ENCODE measurements around the gene RPL28. TPM values are rescaled to one million over a fixed set of nuclear protein-coding genes. Genes with fewer than 3 reads are reported as not detected.

Gene RPL28
- total and polyA plus RNA-seq, 2 of the 13 experiments (the other 11 are each of a cell fraction or from before 2014, with no cell fraction given), result 105 to 420 TPM

DNA sequence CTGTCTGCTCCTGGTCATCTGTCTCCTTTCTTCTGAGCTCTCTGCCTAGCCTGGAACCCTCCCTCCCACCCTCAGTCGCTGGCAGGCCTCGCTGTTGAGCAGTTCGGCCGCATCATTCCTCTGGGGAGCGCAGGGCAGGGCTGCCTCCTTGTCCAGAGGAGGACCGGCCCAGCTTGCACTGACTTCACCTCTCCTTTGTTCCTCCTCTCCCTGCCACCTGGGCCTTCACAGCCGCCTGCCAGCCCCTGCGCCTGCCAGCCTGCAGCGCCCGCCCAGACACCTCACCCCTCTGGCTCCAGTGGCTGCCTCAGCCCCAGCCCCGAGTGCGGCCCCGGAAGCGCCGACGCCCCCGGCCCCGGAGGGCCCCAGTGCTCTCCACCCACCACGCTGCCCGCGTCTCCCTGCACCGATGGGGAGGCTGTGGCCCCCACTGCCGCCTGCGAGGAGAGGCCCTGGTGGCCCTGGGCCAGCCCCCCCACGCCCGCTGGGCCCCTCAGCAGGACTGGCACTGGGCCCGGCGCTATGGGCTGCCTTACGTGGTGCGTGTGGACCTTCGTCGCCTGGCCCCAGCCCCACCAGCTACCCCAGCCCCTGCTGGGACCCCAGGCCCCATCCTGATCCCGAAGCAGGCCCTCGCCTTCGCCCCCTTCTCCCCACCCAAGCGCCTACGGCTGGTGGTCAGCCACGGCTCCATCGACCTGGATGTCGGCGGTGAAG is 38.8 kb upstream of the RPL28 start:
- peaks cover 3 to 5% of the 10 kb centered on the region in 2 experiments; a peak in 4 of 5 replicates for H3K27me3 ChIP-seq (ENCODE audit: control insufficient read depth in 1 of 2, insufficient read depth in 2 of 2, low read length in 2 of 2)
- no TSS peak for BruUV-seq (replicated peaks)
- H3K4me2 ChIP-seq (ENCODE audit: low read depth, low read length), result no peak overlapping the region
- no peaks in the 10 kb centered on the region for H3K9me3 ChIP-seq (ENCODE audit: low read length)
- H2AFZ ChIP-seq (ENCODE audit: low read length), result no peak overlapping the region
- no peaks in the 10 kb centered on the region for H4K20me1 ChIP-seq (ENCODE audit: insufficient read depth, low read length)
- ATAC-seq (no peak), DNase-seq (ENCODE audit: low spot score) (no peak), FAIRE-seq (no peak)
- POLR2A ChIA-PET, result no interaction called here
- no peaks in the 10 kb centered on the region for H3K79me2 ChIP-seq (ENCODE audit: insufficient read depth, low read length)
- WGBS (ENCODE audit: low lambda C conversion rate), result 94% methylated on average over 15 of the region's 41 CpGs
- intact Hi-C loops (cut with micrococcal nuclease; ENCODE audit: unreplicated experiment), result no loop called here
- no peak overlapping the region for H3K4me3 ChIP-seq (replicated peaks in 1 of 3; ENCODE audit: insufficient read depth in 1 of 3, low read depth in 2 of 3, low read length in 3 of 3)
- CTCF ChIA-PET (ENCODE audit: low intra/inter-chr PET ratio, low total read pairs), result no interaction called here
- H3K4me1 ChIP-seq (ENCODE audit: insufficient read depth, low read length), result no peaks in the 10 kb centered on the region
- in situ Hi-C loops (cut with HindIII; ENCODE audit: extremely low pct_ligation_motif_present, low pct_unique_long_range_greater_than_20kb), result no loop called here
- peaks cover 2 to 7% of the 10 kb centered on the region in 2 experiments; a peak in 3 of 5 replicates for H3K36me3 ChIP-seq (replicated peaks in 1 of 2; ENCODE audit: control insufficient read depth in 1 of 2, insufficient read depth in 2 of 2, low read length in 2 of 2)
- H3K27ac ChIP-seq (ENCODE audit: extremely low read length, insufficient read depth, low read length), result no peak overlapping the region
- no peak overlapping the region for H3K9ac ChIP-seq (ENCODE audit: insufficient read depth, low read depth, low read length)
- TF ChIP-seq, protein P1, sequence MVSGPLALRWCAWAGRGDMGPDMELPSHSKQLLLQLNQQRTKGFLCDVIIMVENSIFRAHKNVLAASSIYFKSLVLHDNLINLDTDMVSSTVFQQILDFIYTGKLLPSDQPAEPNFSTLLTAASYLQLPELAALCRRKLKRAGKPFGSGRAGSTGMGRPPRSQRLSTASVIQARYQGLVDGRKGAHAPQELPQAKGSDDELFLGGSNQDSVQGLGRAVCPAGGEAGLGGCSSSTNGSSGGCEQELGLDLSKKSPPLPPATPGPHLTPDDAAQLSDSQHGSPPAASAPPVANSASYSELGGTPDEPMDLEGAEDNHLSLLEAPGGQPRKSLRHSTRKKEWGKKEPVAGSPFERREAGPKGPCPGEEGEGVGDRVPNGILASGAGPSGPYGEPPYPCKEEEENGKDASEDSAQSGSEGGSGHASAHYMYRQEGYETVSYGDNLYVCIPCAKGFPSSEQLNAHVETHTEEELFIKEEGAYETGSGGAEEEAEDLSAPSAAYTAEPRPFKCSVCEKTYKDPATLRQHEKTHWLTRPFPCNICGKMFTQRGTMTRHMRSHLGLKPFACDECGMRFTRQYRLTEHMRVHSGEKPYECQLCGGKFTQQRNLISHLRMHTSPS (CRISPR knock-in tag; IDR thresholded peaks at IDR 0.05; ENCODE audit: low read depth), result no peak
- TF ChIP-seq, protein P2, sequence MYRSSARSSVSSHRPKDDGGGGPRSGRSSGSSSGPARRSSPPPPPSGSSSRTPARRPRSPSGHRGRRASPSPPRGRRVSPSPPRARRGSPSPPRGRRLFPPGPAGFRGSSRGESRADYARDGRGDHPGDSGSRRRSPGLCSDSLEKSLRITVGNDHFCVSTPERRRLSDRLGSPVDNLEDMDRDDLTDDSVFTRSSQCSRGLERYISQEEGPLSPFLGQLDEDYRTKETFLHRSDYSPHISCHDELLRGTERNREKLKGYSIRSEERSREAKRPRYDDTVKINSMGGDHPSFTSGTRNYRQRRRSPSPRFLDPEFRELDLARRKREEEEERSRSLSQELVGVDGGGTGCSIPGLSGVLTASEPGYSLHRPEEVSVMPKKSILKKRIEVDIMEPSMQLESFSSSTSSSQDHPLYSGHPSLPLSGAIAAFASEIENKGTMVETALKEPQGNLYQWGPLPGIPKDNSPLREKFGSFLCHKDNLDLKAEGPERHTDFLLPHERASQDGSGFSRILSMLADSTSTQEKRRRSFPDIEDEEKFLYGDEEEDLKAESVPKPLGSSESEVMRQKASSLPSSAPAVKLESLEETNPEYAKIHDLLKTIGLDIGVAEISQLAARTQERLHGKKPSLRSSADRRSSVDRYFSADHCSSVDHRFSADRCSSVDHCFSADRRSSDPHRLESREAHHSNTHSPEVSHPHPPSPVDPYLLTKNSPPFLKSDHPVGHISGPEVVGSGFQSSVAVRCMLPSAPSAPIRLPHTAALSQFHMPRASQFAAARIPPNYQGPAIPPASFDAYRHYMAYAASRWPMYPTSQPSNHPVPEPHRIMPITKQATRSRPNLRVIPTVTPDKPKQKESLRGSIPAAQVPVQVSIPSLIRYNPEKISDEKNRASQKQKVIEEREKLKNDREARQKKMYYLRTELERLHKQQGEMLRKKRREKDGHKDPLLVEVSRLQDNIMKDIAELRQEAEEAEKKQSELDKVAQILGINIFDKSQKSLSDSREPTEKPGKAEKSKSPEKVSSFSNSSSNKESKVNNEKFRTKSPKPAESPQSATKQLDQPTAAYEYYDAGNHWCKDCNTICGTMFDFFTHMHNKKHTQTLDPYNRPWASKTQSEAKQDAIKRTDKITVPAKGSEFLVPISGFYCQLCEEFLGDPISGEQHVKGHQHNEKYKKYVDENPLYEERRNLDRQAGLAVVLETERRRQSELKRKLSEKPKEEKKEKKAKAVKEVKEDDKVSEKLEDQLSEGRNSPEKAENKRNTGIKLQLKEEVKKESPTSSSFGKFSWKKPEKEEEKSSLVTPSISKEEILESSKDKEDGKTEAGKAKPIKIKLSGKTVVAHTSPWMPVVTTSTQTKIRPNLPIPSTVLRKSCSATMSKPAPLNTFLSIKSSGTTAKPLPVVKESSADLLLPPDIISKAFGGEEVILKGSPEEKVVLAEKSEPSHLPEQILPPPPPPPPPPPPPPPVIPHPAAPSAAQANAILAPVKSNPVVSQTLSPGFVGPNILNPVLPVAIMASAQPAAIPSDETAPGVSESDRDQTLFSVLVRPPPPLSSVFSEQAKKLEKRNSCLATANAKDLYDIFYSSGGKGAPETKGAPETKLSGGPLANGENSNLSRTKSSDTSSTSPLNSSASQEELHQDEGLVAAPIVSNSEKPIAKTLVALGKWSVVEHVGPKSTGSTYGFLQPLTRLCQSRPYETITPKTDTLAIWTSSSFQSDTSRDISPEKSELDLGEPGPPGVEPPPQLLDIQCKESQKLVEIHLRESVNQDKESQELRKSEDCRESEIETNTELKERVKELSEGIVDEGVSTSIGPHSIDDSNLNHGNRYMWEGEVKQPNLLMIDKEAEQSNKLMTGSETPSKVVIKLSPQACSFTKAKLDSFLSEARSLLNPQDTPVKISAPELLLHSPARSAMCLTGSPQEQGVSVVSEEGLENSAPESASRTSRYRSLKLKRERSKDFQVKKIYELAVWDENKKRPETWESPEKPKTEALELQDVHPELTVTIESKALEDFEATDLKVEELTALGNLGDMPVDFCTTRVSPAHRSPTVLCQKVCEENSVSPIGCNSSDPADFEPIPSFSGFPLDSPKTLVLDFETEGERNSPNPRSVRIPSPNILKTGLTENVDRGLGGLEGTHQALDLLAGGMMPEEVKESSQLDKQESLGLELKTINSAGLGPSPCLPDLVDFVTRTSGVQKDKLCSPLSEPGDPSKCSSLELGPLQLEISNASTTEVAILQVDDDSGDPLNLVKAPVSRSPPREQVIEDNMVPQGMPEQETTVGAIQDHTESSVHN (CRISPR knock-in tag; IDR thresholded peaks at IDR 0.05), result no peak
- no peak for TF ChIP-seq TEAD3 (CRISPR knock-in tag; optimal IDR thresholded peaks at IDR 0.05; ENCODE audit: borderline replicate concordance)
- TF ChIP-seq PCBP2 (optimal IDR thresholded peaks at IDR 0.05; ENCODE audit: low read depth, low read length, poor library complexity, severe bottlenecking), result no peak
- TF ChIP-seq SAP130 (CRISPR knock-in tag; IDR thresholded peaks at IDR 0.05; ENCODE audit: low read depth), result no peak
- TF ChIP-seq, protein P3, sequence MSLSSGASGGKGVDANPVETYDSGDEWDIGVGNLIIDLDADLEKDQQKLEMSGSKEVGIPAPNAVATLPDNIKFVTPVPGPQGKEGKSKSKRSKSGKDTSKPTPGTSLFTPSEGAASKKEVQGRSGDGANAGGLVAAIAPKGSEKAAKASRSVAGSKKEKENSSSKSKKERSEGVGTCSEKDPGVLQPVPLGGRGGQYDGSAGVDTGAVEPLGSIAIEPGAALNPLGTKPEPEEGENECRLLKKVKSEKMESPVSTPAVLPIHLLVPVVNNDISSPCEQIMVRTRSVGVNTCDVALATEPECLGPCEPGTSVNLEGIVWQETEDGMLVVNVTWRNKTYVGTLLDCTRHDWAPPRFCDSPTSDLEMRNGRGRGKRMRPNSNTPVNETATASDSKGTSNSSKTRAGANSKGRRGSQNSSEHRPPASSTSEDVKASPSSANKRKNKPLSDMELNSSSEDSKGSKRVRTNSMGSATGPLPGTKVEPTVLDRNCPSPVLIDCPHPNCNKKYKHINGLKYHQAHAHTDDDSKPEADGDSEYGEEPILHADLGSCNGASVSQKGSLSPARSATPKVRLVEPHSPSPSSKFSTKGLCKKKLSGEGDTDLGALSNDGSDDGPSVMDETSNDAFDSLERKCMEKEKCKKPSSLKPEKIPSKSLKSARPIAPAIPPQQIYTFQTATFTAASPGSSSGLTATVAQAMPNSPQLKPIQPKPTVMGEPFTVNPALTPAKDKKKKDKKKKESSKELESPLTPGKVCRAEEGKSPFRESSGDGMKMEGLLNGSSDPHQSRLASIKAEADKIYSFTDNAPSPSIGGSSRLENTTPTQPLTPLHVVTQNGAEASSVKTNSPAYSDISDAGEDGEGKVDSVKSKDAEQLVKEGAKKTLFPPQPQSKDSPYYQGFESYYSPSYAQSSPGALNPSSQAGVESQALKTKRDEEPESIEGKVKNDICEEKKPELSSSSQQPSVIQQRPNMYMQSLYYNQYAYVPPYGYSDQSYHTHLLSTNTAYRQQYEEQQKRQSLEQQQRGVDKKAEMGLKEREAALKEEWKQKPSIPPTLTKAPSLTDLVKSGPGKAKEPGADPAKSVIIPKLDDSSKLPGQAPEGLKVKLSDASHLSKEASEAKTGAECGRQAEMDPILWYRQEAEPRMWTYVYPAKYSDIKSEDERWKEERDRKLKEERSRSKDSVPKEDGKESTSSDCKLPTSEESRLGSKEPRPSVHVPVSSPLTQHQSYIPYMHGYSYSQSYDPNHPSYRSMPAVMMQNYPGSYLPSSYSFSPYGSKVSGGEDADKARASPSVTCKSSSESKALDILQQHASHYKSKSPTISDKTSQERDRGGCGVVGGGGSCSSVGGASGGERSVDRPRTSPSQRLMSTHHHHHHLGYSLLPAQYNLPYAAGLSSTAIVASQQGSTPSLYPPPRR (CRISPR knock-in tag; IDR thresholded peaks at IDR 0.05; ENCODE audit: borderline replicate concordance), result no peak
- TF ChIP-seq MTA1 (CRISPR knock-in tag; IDR thresholded peaks at IDR 0.05; ENCODE audit: borderline replicate concordance), result no peak
- no peak for TF ChIP-seq ZNF577 (CRISPR knock-in tag; IDR thresholded peaks at IDR 0.05; ENCODE audit: borderline replicate concordance, low read depth)

All from HepG2 (cell line).